ENCODE measurements around the gene LIN28B.

The LIN28B gene

DNA sequence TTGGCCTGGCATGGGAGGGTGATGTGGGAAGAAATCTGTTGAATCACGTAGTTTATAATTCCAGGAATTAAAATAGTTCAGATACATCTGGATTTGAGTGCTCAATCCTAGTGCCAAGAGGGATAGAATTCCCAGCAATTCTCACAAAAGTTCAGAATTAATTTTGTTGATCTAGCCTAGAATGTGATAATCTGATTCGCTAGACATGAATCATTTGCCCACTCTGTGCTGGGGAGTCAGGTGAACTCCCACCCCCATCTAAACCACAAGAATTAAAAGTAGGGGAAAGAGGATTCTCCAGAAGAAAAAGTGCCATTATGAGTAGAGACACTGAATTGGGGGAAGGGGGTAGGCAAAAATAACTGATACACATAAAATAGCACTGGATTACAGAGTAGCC, 85.0 kb downstream of the LIN28B start:
- no peaks in the 10 kb centered on the region for H3K9me3 ChIP-seq
- TF ChIP-seq, protein P1, sequence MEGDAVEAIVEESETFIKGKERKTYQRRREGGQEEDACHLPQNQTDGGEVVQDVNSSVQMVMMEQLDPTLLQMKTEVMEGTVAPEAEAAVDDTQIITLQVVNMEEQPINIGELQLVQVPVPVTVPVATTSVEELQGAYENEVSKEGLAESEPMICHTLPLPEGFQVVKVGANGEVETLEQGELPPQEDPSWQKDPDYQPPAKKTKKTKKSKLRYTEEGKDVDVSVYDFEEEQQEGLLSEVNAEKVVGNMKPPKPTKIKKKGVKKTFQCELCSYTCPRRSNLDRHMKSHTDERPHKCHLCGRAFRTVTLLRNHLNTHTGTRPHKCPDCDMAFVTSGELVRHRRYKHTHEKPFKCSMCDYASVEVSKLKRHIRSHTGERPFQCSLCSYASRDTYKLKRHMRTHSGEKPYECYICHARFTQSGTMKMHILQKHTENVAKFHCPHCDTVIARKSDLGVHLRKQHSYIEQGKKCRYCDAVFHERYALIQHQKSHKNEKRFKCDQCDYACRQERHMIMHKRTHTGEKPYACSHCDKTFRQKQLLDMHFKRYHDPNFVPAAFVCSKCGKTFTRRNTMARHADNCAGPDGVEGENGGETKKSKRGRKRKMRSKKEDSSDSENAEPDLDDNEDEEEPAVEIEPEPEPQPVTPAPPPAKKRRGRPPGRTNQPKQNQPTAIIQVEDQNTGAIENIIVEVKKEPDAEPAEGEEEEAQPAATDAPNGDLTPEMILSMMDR (IDR thresholded peaks at IDR 0.05), result no peak
- no peak overlapping the region for H3K4me3 ChIP-seq (ENCODE audit: low read depth in 1 of 2, low read length in 1 of 2)
- H3K27ac ChIP-seq, result no peak overlapping the region
- no peaks in the 10 kb centered on the region for H3K4me1 ChIP-seq (ENCODE audit: control insufficient read depth in 1 of 2, insufficient read depth in 1 of 2, low read depth in 1 of 2, low read length in 1 of 2)
- no peaks in the 10 kb centered on the region for H3K36me3 ChIP-seq
- H3K27me3 ChIP-seq, result no peaks in the 10 kb centered on the region

- TF ChIP-seq, protein P1 (IDR thresholded peaks at IDR 0.05), result no peak
- Histone ChIP-seq H3K36me3 (no peaks in the 10 kb centered on the region), H3K4me3 (ENCODE audit: low read depth in 1 of 2, low read length in 1 of 2) (no peak overlapping the region), H3K9me3 (no peaks in the 10 kb centered on the region), H3K27ac (no peak overlapping the region), H3K27me3 (no peaks in the 10 kb centered on the region), H3K4me1 (ENCODE audit: control insufficient read depth in 1 of 2, insufficient read depth in 1 of 2, low read depth in 1 of 2, low read length in 1 of 2) (no peaks in the 10 kb centered on the region)
Measured at GRCh38 chr6:105042648-105043047, 85.7 kb downstream of the LIN28B start.

- no peak overlapping the region for H3K27ac ChIP-seq
- no peak overlapping the region for H3K4me3 ChIP-seq (ENCODE audit: low read depth in 1 of 2, low read length in 1 of 2)
- no peaks in the 10 kb centered on the region for H3K9me3 ChIP-seq
- no peaks in the 10 kb centered on the region for H3K36me3 ChIP-seq
- no peaks in the 10 kb centered on the region for H3K27me3 ChIP-seq
- no peaks in the 10 kb centered on the region for H3K4me1 ChIP-seq (ENCODE audit: control insufficient read depth in 1 of 2, insufficient read depth in 1 of 2, low read depth in 1 of 2, low read length in 1 of 2)
- TF ChIP-seq, protein P1 (IDR thresholded peaks at IDR 0.05), result no peak
Measured at GRCh38 chr6:105043979-105044378, 87.1 kb downstream of the LIN28B start.

- H3K27me3 ChIP-seq, result no peaks in the 10 kb centered on the region
- no peaks in the 10 kb centered on the region for H3K9me3 ChIP-seq
- H3K4me1 ChIP-seq (ENCODE audit: control insufficient read depth in 1 of 2, insufficient read depth in 1 of 2, low read depth in 1 of 2, low read length in 1 of 2), result no peaks in the 10 kb centered on the region
- no peak overlapping the region for H3K27ac ChIP-seq
- H3K4me3 ChIP-seq (ENCODE audit: low read depth in 1 of 2, low read length in 1 of 2), result no peak overlapping the region
- no peaks in the 10 kb centered on the region for H3K36me3 ChIP-seq
- TF ChIP-seq, protein P1 (IDR thresholded peaks at IDR 0.05), result no peak
Measured at GRCh38 chr6:105045526-105045925, 88.6 kb downstream of the LIN28B start.

DNA sequence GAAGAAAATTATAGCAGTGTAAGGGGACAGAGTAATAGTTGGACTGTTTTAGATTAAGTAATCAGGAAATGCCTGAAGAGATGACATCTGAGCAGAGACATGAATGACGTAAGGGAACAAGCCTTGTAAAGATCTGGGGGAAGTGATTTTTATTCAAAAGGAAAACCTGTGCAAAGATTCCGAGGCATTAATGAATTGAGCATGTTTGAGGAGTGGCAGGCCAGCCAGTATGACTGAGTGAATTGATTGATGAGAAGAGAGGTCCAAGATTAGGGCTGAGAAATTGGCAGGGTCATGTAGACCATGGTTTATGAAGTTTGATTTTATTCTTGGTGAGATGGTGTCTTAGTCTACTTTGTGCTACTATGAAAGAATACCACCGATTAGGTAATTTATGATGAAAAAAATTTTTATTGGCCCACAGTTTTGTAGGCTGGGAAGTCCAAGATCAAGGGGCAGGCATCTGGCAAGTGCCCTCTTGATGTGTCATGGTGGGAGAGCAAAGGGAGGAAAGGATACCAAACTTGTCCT, 95.1 kb downstream of the LIN28B start:
- H3K36me3 ChIP-seq, result no peaks in the 10 kb centered on the region
- H3K4me3 ChIP-seq (ENCODE audit: low read depth in 1 of 2, low read length in 1 of 2), result no peak overlapping the region
- H3K27me3 ChIP-seq, result no peaks in the 10 kb centered on the region
- H3K27ac ChIP-seq, result no peak overlapping the region
- no peaks in the 10 kb centered on the region for H3K9me3 ChIP-seq
- TF ChIP-seq, protein P1 (IDR thresholded peaks at IDR 0.05), result no peak
- no peaks in the 10 kb centered on the region for H3K4me1 ChIP-seq (ENCODE audit: control insufficient read depth in 1 of 2, insufficient read depth in 1 of 2, low read depth in 1 of 2, low read length in 1 of 2)

DNA sequence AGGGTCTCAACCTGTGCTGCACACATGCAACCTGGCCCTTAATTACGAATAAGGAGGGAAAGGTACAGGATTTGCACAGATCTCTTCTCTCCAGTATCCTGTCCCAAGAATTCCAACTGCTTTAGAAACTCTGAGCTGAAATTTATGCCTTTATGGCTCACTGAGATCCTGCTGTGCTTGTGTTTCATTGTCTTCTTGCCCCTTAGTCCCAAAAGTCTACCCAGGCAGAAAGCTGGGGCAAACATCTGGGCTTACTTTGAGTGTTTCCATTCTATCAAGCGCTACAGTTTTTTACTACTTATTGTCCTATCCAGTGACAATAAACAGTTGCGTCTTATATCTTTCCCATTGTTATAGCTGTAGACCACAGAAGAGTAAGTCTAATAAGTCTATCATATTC, 99.7 kb downstream of the LIN28B start:
- TF ChIP-seq, protein P1 (IDR thresholded peaks at IDR 0.05), result no peak
- no peaks in the 10 kb centered on the region for H3K4me1 ChIP-seq (ENCODE audit: control insufficient read depth in 1 of 2, insufficient read depth in 1 of 2, low read depth in 1 of 2, low read length in 1 of 2)
- H3K36me3 ChIP-seq, result no peaks in the 10 kb centered on the region
- no peaks in the 10 kb centered on the region for H3K27me3 ChIP-seq
- no peak overlapping the region for H3K27ac ChIP-seq
- no peak overlapping the region for H3K4me3 ChIP-seq (ENCODE audit: low read depth in 1 of 2, low read length in 1 of 2)
- no peaks in the 10 kb centered on the region for H3K9me3 ChIP-seq

All from neutrophil (primary cell).